OCI-LY1 (cell line): ENCODE results near the gene ADM2.
A peak's percentile ranks its signal among the peaks of the same experiment; 100 is the strongest.

Experiments
- H2AFZ ChIP-seq: fragments of 200-600 bp; sonication (generic), shearing (Covaris generic); 2 replicates; pipeline ENCODE4 v1.6.0; 2014; ENCODE audit warnings: antibody characterized with exemption, mild to moderate bottlenecking, low read length
- H3F3A ChIP-seq: fragments of 200-600 bp; sonication (generic), shearing (Covaris generic); 2 replicates; pipeline ENCODE4 v1.6.0; 2014; ENCODE audit warnings: mild to moderate bottlenecking, antibody characterized with exemption, low read length, moderate library complexity; ENCODE audit not compliant: insufficient read depth
- H3K27ac ChIP-seq: fragments of 200-600 bp; sonication (generic); 2 replicates; pipeline ENCODE4 v1.5.1; 2014; ENCODE audit warnings: low read length, mixed run types, mild to moderate bottlenecking, low read depth; ENCODE audit not compliant: poor library complexity, severe bottlenecking
- H3K27me3 ChIP-seq: fragments of 200-600 bp; sonication (generic); 2 replicates; pipeline ENCODE4 v1.6.0; 2014; ENCODE audit warnings: antibody characterized with exemption, mild to moderate bottlenecking, low read length, moderate library complexity; ENCODE audit not compliant: insufficient read depth
- H3K36me3 ChIP-seq: fragments of 200-600 bp; sonication (generic); 2 replicates; pipeline ENCODE4 v1.6.1; 2014; ENCODE audit warnings: mild to moderate bottlenecking, antibody characterized with exemption, low read length, moderate library complexity, mixed read lengths; ENCODE audit not compliant: insufficient read depth
- H3K4me1 ChIP-seq: fragments of 200-600 bp; sonication (generic); 2 replicates; pipeline ENCODE4 v1.5.1; 2014; ENCODE audit warnings: mild to moderate bottlenecking, low read length, moderate library complexity; ENCODE audit not compliant: insufficient read depth, severe bottlenecking
- H3K4me2 ChIP-seq: fragments of 200-600 bp; sonication (generic), shearing (Covaris generic); 2 replicates; pipeline ENCODE4 v1.6.1; 2014; ENCODE audit warnings: low read length
- H3K4me3 ChIP-seq: fragments of 200-600 bp; sonication (generic); 2 replicates; pipeline ENCODE4 v1.5.1; 2014; ENCODE audit warnings: low read length, low read depth, mild to moderate bottlenecking, mixed read lengths; ENCODE audit not compliant: poor library complexity, severe bottlenecking
- H3K79me2 ChIP-seq: fragments of 200-600 bp; shearing (Covaris generic); 2 replicates; pipeline ENCODE4 v1.6.1; 2016; ENCODE audit warnings: mixed run types, low read length, mixed read lengths; ENCODE audit not compliant: insufficient read depth
- H3K9ac ChIP-seq: fragments of 200-600 bp; sonication (generic), shearing (Covaris generic); 2 replicates; pipeline ENCODE4 v1.6.1; 2014; ENCODE audit warnings: mild to moderate bottlenecking, low read length, mixed read lengths
- H3K9me2 ChIP-seq: fragments of 200-600 bp; sonication (generic), shearing (Covaris generic); 2 replicates; pipeline ENCODE4 v1.6.1; 2014; ENCODE audit warnings: low read depth, mild to moderate bottlenecking, low read length, mixed read lengths
- H3K9me3 ChIP-seq: fragments of 200-600 bp; shearing (Covaris generic); 2 replicates; pipeline ENCODE4 v1.6.1; 2014; ENCODE audit warnings: low read length, mixed read lengths
- H4K20me1 ChIP-seq: fragments of 200-600 bp; sonication (generic), shearing (Covaris generic); 2 replicates; pipeline ENCODE4 v1.6.0; 2016; ENCODE audit warnings: mild to moderate bottlenecking, low read length; ENCODE audit not compliant: insufficient read depth
- CTCF ChIP-seq: fragments of 200-600 bp; sonication (generic), shearing (Covaris generic); IDR thresholded peaks from 2 replicates; pipeline ENCODE4 v1.5.1; 2017; ENCODE audit warnings: mild to moderate bottlenecking, antibody characterized with exemption, low read length, moderate library complexity, mixed read lengths
- EZH2 ChIP-seq: fragments of 200-600 bp; sonication (generic), shearing (Covaris generic); IDR thresholded peaks from 2 replicates; pipeline ENCODE4 v1.8.0; 2017; ENCODE audit warnings: borderline replicate concordance, mixed run types, mild to moderate bottlenecking, antibody characterized with exemption, low read length, moderate library complexity, mixed read lengths

ADM2 gene

GRCh38 chr22:50498322-50498890, 17.1 kb downstream of the ADM2 start:
- TF ChIP-seq EZH2 (no peak), CTCF (peak; percentile 76)
- H3K4me3 ChIP-seq, result no peak overlapping the region

DNA sequence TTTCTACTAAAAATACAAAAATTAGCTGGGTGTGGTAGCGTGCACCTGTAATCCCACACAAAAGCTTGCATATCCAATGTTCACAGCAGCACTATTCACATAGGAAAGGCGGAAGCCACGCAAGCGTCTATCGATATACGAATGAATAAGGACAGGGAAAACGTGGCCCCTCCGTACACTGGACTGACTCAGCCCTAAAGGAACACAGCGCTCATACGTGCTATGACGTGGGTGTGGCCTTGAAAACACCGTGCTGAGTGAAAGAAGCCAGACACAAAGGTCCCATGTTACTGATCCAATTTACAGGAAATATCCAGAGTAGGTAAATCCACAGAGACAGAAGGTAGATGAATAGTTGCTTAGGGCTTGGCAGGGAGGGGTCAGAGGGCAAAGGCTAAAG, 19.1 kb downstream of the ADM2 start:
- no peaks in the 10 kb centered on the region for H3K27me3 ChIP-seq
- no peak overlapping the region for H3K4me2 ChIP-seq
- H4K20me1 ChIP-seq, result no peaks in the 10 kb centered on the region
- H3K9ac ChIP-seq, result no peak overlapping the region
- no peak for TF ChIP-seq CTCF
- TF ChIP-seq EZH2, result no peak
- H3K27ac ChIP-seq, result no peak overlapping the region
- H3F3A ChIP-seq, result no peaks in the 10 kb centered on the region
- no peaks in the 10 kb centered on the region for H3K9me3 ChIP-seq
- H2AFZ ChIP-seq, result no peak overlapping the region
- H3K79me2 ChIP-seq, result no peaks in the 10 kb centered on the region
- peaks cover 11% of the 10 kb centered on the region for H3K4me1 ChIP-seq
- no peaks in the 10 kb centered on the region for H3K9me2 ChIP-seq
- H3K4me3 ChIP-seq, result no peak overlapping the region
- H3K36me3 ChIP-seq, result peaks cover 14% of the 10 kb centered on the region

More at GRCh38 chr22:50498322-50498890, 17.1 kb downstream of the ADM2 start:
- Histone ChIP-seq H3K36me3 (peaks cover 4% of the 10 kb centered on the region; the same call in 1 of the 2 replicates), H3K4me2 (peak overlapping the region; percentile 10; the same call in 1 of the 2 replicates), H3K4me1 (peaks cover 11% of the 10 kb centered on the region), H4K20me1 (no peaks in the 10 kb centered on the region), H3K9ac (no peak overlapping the region), H3F3A (no peaks in the 10 kb centered on the region), H3K27me3 (no peaks in the 10 kb centered on the region), H3K27ac (no peak overlapping the region), H3K9me3 (no peaks in the 10 kb centered on the region), H3K9me2 (no peaks in the 10 kb centered on the region), H2AFZ (no peak overlapping the region), H3K79me2 (no peaks in the 10 kb centered on the region)

- Histone ChIP-seq H3K9me3 (no peaks in the 10 kb centered on the region), H3K27me3 (no peaks in the 10 kb centered on the region), H3K36me3 (peaks cover 15% of the 10 kb centered on the region), H3K4me1 (peaks cover 21% of the 10 kb centered on the region), H3K27ac (no peak overlapping the region), H2AFZ (no peak overlapping the region), H3K4me2 (no peak overlapping the region), H3K9ac (no peak overlapping the region), H3K79me2 (no peaks in the 10 kb centered on the region), H4K20me1 (no peaks in the 10 kb centered on the region), H3F3A (no peaks in the 10 kb centered on the region), H3K4me3 (no peak overlapping the region), H3K9me2 (no peaks in the 10 kb centered on the region)
- TF ChIP-seq EZH2, result no peak
- no peak for TF ChIP-seq CTCF
Observed at GRCh38 chr22:50502096-50502495, 20.8 kb downstream of the ADM2 start.
